ENCODE measurements around the gene SPAG16. TPM values are rescaled to one million over a fixed set of nuclear protein-coding genes. Genes with fewer than 3 reads are reported as not detected.
A peak's percentile ranks its signal among the peaks of the same experiment; 100 is the strongest.

The SPAG16 gene
- total RNA-seq, 1 experiment from 2014 or later, result 17.3 TPM

- Histone ChIP-seq H3K4me1 (ENCODE audit: insufficient read depth, low read length) (no peaks in the 10 kb centered on the region), H4K20me1 (ENCODE audit: control insufficient read depth, insufficient read depth, insufficient read length) (no peaks in the 10 kb centered on the region), H4K91ac (ENCODE audit: insufficient read length, low read depth, low read length) (no peak overlapping the region), H3K56ac (ENCODE audit: insufficient read length, low read depth, low read length) (no peak overlapping the region), H2BK120ac (ENCODE audit: low read depth, low read length, poor library complexity, severe bottlenecking) (no peak overlapping the region), H3K14ac (ENCODE audit: insufficient read depth, low read length) (no peak overlapping the region), H3T11ph (ENCODE audit: low read length) (no peak overlapping the region), H3K4ac (ENCODE audit: low read depth, low read length) (no peak overlapping the region), H3K79me2 (ENCODE audit: insufficient read depth, low read length) (no peaks in the 10 kb centered on the region), H3K9ac (ENCODE audit: extremely low read depth, insufficient read length, low read length) (no peak overlapping the region), H4K8ac (replicated peaks; ENCODE audit: insufficient read length, low read depth, low read length) (no peak overlapping the region), H2BK5ac (ENCODE audit: insufficient read length, low read length) (no peak overlapping the region), H2BK20ac (ENCODE audit: low read depth, low read length, poor library complexity, severe bottlenecking) (no peak overlapping the region), H3K4me2 (ENCODE audit: insufficient read depth, insufficient read length, low read length) (no peak overlapping the region), H3K9me3 (ENCODE audit: control insufficient read depth, low read depth, low read length) (no peaks in the 10 kb centered on the region), H3K23ac (ENCODE audit: insufficient read length, low read depth, low read length) (no peak overlapping the region), H3K18ac (ENCODE audit: insufficient read length, low read depth, low read length) (no peak overlapping the region), H2AFZ (ENCODE audit: low read length) (no peak overlapping the region), H2BK15ac (ENCODE audit: low read depth, low read length) (no peak overlapping the region), H2AK5ac (ENCODE audit: insufficient read length, low read length) (no peak overlapping the region), H3K79me1 (ENCODE audit: insufficient read depth, low read depth, low read length, poor library complexity, severe bottlenecking) (no peaks in the 10 kb centered on the region), H3K27me3 (ENCODE audit: insufficient read depth, low read length) (no peaks in the 10 kb centered on the region), H4K5ac (ENCODE audit: insufficient read length, low read depth, low read length) (no peak overlapping the region), H3K23me2 (ENCODE audit: insufficient read length, low read depth, low read length, poor library complexity, severe bottlenecking) (no peaks in the 10 kb centered on the region), H3K27ac (ENCODE audit: insufficient read length, low read depth, low read length) (no peak overlapping the region), H2BK12ac (ENCODE audit: insufficient read length, low read depth, low read length) (no peak overlapping the region)
- no peak for TF ChIP-seq CTCF (conservative IDR thresholded peaks at IDR 0.05)
- no peak overlapping the region for H3K4me3 Mint-ChIP-seq
- no peak for DNase-seq
- H3K27ac Mint-ChIP-seq, result peak overlapping the region in 1 of 3 experiments; percentile 29; a peak in 1 of 7 replicates
- WGBS (ENCODE audit: extremely low coverage, insufficient read length, low lambda C conversion rate), result no CpG with 5 or more reads among the region's 2 CpGs
- no peaks in the 10 kb centered on the region for H3K27me3 Mint-ChIP-seq (ENCODE audit: low read depth)
- no peaks in the 10 kb centered on the region for H3K36me3 Mint-ChIP-seq (ENCODE audit: insufficient read depth in 1 of 3, low read depth in 3 of 3)
- H3K4me1 Mint-ChIP-seq, result no peaks in the 10 kb centered on the region
- H3K9me3 Mint-ChIP-seq, result no peaks in the 10 kb centered on the region; a peak in 1 of 5 replicates
These were observed 673.8 kb downstream of the SPAG16 start for GRCh38 chr2:213958086-213958485.

Measured in H9 (cell line).